A204.1 (cell line): ENCODE results near the gene GRK3.
A peak's percentile ranks its signal among the peaks of the same experiment; 100 is the strongest.
"Not testable (repeated sequence)": the region's sequence is repeated elsewhere in the genome, so short reads cannot be mapped to it uniquely, and the experiment has no call there.

Source experiments
- FAIRE-seq: peaks from 2 replicates; lab custom pipeline; 2012; peaks lifted over from hg19 to GRCh38; lab: Jason Lieb, UNC

The GRK3 gene

DNA sequence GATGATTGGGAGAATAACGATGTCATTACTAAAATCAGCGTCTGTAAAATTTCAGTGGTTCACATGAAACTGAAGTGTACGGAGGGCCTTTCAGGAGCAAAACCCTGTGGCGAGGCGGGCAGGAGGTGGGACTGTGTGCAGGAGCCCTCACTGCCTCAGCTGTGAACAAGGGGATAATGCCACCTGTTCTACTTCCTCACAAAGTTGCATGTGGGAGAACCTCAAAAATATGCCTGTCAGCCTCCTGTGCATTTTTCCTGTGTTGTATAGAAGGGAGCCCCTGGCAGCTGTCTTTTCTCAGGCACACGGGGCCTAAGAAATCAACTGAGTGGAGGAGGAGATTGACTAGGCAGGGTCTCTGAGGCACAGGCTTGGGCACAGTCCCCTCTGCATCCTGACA lies 134.5 kb downstream of the GRK3 start:
- FAIRE-seq = no peak

DNA sequence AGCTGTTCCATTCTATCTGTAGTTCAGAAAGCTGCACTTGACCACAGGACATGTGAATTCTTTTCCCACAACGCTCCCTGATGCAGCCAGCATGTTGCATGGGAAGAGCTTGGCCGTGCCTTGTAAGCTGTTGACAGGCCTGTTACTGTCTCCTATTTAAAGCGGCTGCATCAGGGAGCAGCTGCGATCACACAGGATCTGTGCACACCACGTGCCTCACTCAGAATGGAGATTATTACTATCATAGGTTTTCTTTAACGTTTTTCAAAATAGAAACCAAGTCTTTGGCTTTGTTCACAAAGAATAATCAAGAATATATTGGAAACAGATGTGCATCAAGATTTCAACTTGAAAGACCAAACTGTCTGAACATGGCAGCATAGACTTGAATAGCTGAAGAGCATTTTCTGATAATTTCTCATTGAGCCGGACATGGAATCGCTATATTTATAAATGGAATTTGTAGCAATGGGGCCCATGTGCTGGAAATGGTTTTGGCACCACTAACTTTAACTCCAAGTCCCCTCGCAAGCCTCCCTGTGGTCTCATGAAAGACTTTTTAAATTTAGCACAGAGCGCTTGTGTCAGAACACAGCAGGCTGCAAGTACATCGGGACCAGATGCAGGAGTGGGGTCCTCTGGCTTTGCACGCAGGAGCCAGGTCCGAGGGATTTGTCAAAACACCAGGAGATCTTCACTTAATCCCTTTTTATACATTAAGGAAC lies 136.7 kb downstream of the GRK3 start:
- FAIRE-seq = no peak

DNA sequence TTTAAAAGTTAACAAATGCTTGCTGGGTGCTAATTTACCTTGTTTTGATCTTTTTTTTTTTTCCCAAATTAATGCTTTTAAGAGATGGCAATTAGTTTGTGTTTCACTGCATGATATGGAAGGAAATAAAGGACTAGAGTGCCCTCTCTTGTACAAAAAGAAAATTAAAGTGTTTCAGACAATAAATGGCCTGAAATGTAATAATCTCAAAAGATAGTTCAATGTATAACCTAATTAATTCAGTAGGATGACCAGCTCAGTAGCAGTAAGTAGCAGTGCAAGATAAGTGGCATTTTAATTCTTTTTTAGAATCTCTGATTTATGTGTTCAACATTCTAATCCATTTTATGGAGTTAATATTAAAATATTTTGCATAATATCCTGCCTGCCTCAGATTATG lies 137.6 kb downstream of the GRK3 start:
- FAIRE-seq = peak; percentile 93

DNA sequence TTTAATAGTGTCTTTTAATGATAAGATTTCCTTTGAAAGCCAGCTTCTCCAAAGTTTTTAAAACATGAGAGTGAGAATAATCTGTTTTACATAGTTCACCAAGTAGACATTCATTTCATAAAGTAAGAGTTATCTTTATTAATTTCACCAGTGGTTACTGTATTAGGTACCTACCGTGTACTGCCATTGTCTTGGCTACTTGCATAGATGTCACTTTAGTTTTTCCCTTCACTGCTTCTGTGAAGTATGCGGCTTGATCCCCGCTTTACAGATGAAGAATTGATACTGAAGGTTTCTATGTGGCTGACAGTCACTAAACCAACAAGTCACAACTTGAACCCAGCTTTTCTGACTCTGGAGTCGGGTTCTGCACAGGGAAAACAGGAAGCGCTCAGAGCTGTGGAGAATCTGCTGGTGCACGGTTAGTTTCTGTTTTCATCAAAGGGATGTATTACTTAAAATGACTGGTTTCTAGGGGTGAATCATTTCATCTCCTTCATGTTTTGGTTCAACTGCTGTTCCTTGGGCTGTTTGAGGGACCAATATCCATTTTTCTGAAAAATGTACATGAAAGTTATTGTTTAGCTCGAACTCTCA lies 138.2 kb downstream of the GRK3 start:
- no peak for FAIRE-seq

DNA sequence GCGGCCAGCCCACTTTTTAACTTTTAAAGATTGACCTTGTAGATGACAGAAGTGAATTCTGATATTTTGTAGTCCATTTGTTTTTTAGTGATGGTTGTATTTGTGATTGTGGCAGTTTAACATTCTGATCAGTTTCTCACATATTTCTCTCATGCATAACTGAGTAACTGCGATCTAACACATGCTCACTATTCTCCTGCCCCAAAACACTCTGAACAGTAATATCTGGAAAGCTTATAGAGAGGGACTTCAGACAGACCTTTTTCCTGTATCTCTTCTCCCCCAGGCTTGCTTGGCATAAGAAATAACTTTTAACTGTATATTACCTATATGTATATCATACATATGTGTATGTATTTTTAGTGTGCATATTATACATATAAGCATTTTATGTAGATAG lies 140.2 kb downstream of the GRK3 start:
- no peak for FAIRE-seq

GRCh38 chr22:25706197-25706596 lies 141.7 kb downstream of the GRK3 start:
- FAIRE-seq = no peak

DNA sequence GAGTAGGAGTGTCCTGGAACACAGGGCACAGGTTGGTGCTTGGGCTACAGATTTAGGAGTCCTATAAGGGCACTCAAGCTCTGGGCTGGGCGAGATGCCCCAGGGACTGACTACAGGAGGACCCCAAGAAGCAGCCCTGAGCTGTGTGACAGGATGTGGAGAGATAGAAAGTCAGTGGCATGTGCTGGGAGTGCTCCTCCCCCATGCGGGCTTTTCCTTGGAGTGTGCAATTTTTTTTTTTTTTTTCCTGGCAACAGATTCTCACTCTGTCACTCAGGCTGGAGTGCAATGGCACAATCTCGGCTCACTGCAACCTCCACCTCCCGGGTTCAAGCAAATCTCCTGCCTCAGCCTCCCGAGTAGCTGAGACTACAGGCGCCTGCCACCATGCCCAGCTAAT lies 144.0 kb downstream of the GRK3 start:
- not testable (repeated sequence) for FAIRE-seq

- no peak for FAIRE-seq
Observed at GRCh38 chr22:25709758-25710157, 145.3 kb downstream of the GRK3 start.

- FAIRE-seq = no peak
Observed at GRCh38 chr22:25710501-25710900, 146.0 kb downstream of the GRK3 start.

DNA sequence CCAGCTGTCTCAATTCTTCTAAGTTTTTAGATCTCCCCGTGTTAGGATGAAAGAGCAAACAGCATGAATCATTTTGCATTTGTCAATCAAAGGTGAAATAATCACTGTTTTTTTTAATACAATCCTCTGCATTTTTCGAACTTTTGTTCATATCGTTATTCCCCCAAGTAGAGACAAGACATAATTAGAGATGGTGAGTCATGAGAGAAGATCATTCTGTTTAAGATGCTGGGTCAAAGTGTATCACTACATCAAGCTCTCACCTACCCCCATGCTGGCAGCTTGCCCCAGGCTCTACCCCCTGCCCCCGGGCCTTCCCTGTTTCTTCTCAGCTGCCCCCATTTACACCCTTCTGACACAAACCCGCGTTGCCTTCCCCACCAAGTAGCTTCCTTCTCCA lies 147.0 kb downstream of the GRK3 start:
- FAIRE-seq = no peak

DNA sequence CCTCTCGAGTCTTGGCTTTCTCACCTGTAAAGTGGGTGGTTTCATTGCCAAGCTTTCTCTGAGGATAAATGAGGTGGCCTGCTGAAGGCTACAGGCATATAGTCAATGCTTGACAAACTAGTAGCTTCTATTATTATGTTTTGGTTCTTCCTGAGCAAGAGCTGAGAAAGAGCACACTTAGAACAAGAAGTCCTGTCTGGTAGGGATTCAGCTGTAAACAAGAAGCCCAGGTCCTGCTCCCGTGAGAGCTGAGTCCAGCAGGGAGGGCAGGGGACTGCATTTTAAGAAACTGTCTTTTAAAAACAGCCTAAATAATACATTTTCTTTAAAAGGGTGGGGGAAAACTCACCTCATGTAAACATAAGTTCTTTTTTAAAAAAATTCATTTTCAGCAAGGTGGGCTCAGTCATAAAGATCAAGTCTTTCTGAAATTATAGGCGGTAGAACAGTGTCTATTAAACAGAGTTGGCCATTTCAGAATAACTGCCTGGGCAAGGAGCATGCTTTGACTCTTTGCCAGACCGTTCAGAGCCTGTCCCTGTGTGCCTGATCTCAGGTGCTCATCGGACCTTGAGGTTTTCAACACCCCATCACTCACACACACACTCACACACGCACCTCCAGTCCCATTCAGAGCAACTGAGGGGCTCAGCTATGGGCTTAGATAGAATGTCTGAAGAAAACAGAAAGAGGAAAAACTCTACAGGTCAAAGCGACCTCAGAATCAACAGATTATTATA lies 148.4 kb downstream of the GRK3 start:
- no peak for FAIRE-seq

GRCh38 chr22:25714070-25714469 lies 149.6 kb downstream of the GRK3 start:
- no peak for FAIRE-seq

DNA sequence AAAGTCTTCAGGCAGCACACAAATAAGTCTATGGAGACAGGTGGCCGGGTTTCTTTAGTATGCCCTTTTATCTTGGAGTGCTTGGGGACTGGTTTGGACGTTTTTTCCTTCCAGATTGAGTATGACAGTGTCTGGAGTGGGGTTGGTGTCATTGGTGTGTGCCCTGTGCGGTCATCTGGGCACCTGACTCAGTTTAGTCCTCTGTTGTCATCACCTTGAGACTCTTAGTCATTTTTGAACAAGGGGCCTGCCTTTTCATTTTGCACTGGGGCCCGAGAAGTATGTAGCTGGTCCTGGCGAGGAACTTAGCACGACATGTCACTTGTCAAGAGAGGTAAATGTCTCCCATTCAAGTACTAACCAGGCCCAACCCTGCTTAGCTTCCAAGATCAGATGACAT lies 150.3 kb downstream of the GRK3 start:
- no peak for FAIRE-seq

DNA sequence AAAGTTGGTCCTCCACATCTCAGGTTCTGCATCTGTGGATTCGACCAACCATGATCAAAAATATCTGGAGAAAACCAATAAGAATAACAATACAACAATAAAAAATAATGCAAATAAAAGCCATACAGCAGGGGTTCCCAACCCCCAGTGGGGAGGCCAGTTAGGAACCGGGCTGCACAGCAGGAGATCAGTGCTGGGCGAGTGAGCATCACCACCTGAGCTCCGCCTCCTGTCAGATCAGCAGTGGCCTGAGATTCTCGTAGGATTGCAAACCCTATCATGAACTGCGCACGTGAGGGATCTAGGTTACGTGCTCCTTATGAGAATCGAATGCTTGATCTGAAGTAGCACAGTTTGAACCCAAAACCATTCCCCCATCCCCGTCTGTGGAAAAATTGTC lies 152.2 kb downstream of the GRK3 start:
- no peak for FAIRE-seq

DNA sequence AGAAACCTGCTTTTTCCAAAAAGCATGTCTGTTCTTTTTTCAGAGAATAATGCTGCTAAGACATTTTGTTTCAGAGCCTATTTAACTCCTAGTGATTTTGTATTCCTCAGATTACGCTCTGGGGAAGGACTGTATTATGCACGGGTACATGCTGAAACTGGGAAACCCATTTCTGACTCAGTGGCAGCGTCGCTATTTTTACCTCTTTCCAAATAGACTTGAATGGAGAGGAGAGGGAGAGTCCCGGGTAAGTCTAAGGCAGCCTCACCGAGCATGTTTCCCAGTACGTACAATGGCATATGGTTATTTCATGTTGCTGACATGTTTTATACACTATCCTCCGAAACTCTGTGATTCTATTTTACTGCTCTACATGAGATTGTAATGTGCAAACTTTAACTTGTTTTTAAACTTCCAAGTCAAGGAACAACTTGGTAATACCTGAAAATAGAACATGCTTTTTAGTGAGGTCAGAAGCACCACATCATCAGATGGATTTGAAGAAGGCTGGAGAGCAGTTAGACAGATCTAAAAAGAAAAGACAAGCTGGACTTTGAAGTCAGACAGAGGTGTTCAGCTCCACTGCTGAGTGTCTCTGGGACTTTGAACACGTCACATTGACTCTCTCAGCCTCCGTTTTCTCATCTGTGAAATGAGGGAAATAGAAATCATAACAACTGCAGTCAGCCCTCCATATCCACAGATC lies 153.8 kb downstream of the GRK3 start:
- FAIRE-seq = no peak

GRCh38 chr22:25722223-25722622 lies 157.7 kb downstream of the GRK3 start:
- no peak for FAIRE-seq

DNA sequence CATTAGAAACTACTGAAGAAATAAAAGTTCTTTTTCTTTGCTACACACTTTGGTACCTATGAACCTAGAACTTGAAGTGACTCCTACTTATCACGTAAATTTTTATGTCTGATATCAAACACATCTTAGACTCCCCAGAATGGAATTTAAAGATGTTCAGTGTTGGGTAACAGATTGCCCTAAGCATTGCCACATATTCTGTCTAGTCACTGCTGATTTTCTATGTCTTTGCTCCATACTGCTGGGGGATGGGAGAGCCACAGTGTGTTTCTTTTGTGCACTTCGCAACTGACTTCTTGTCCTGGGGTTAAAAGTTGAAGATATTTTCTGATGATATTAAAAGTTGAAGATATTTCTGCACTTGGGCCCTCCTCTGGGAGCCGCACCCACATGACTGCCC lies 158.2 kb downstream of the GRK3 start:
- no peak for FAIRE-seq

GRCh38 chr22:25726241-25726640 lies 161.8 kb downstream of the GRK3 start:
- FAIRE-seq = no peak

DNA sequence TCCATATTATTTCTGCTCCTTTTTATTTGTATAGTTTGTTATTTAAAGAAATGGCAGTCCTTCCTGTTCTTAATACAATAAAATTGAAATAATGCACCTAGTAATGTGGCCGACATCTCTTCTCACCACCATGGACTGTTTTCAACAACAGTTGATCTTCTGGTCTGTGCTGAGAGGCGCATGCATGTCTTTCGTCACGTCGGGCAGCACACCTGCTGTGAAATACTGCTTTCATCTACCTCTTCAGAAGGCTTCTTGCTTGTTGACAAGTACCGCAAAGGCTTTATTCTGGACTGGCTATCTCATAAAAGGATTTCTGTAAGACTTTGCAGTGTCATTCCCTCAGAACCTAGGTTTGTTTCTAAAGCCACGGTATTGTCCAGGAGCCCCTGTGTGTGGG lies 163.6 kb downstream of the GRK3 start:
- FAIRE-seq = no peak

- FAIRE-seq = no peak
Observed at GRCh38 chr22:25729016-25729995, 164.8 kb downstream of the GRK3 start.

DNA sequence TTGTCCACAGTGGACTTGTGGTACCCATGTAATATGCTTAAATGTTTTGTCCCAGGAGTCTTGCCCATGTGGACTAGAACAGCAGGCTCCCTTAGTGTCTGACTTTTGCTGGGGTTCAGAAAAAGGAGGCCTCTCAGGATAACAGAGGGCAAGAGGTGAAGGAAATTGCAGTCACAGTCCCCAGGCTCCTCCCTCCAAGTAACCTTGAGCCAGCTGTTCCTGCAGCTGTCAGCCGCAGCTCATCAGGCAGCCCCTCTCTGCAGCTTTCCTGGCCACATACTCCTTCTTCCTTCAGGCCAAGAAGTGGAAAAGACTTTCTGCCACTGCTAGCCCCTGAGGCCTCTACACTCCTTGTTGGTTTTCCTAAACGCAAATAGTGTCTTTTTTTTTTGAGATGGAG lies 171.2 kb downstream of the GRK3 start:
- FAIRE-seq = no peak
